Right atrium auricular region (tissue), 2 donors: Measurements from ENCODE around the gene SIAH3. TPM values are rescaled to one million over a fixed set of nuclear protein-coding genes. Genes with fewer than 3 reads are reported as not detected.

Experiments
- DNase-seq: peaks from one replicate; pipeline ENCODE4 v3.0.0-alpha.2; 2019; ENCODE audit warnings: low spot score
- H3K27ac ChIP-seq, 2 donors: fragments of 200-600 bp; sonication (generic); 1 replicate in 1 of 2; 2 replicates in 1 of 2; pipeline ENCODE4 v1.5.1; 2016 to 2019
- H3K27me3 ChIP-seq, 2 donors: fragments of 200-600 bp; sonication (generic); one replicate each; pipeline versions ENCODE4 v1.5.1 to v1.6.0; 2017 to 2019
- H3K36me3 ChIP-seq: fragments of 200-600 bp; sonication (generic); one replicate; pipeline ENCODE4 v1.5.1; 2016
- H3K4me1 ChIP-seq, 2 donors: fragments of 200-600 bp; sonication (generic); one replicate each; pipeline versions ENCODE4 v1.5.1 to v1.6.0; 2017 to 2019
- H3K4me3 ChIP-seq, 2 donors: fragments of 200-600 bp; sonication (generic); 1 replicate in 1 of 2; 2 replicates in 1 of 2; pipeline ENCODE4 v1.5.1; 2017 to 2019; ENCODE audit warnings: mild to moderate bottlenecking in 1 of 2, moderate library complexity in 1 of 2
- H3K9me3 ChIP-seq, 2 donors: fragments of 200-600 bp; sonication (generic); one replicate each; pipeline ENCODE4 v1.5.1; 2019
- CTCF ChIP-seq, 2 donors: fragments of 200-600 bp; sonication (generic); IDR thresholded peaks; one replicate each; pipeline ENCODE4 v1.5.1; 2019; ENCODE audit warnings: antibody characterized with exemption in 2 of 2
- total RNA-seq, 2 donors: library from RNA; depleted of rRNA; stranded (reverse); fragments of >200 nt; gene quantifications; one replicate each; pipeline ENCODE4 v1.1.0, GENCODE V29; 2016

The SIAH3 gene
- total RNA-seq, 2 donors from 2014 or later: not detected

- no peak for TF ChIP-seq CTCF (IDR thresholded peaks at IDR 0.05)
- H3K4me3 ChIP-seq: no peak overlapping the region
- no peaks in the 10 kb centered on the region for H3K9me3 ChIP-seq
- no peak for DNase-seq
- H3K27ac ChIP-seq: no peak overlapping the region
- H3K4me1 ChIP-seq: peaks cover 0 to 7% of the 10 kb centered on the region in 2 donors
- no peaks in the 10 kb centered on the region for H3K27me3 ChIP-seq
- no peaks in the 10 kb centered on the region for H3K36me3 ChIP-seq
Observed at GRCh38 chr13:45828256-45828968, 23.1 kb downstream of the SIAH3 start.

DNA sequence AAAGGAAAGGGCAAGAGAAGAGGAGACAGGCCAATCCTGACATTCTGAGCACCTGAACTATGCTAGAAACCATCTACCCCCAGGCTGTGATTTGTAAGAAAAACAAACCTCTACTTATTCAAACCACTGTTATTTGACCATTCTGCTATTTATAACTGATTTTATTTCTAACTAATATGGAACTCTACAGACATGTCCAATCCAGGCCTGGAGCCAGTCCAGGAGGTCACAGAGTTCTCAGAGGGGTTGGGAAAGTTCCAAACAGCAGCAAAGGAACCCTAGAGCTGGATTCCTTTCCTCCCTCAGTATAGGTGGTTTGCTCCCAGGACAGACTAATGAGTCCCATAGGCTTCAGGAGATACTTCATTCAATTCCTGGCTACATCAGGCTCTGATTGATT is 24.2 kb downstream of the SIAH3 start:
- DNase-seq: no peak
- no peaks in the 10 kb centered on the region for H3K27me3 ChIP-seq
- H3K27ac ChIP-seq: no peak overlapping the region
- no peak for TF ChIP-seq CTCF (IDR thresholded peaks at IDR 0.05)
- H3K4me3 ChIP-seq: no peak overlapping the region
- no peaks in the 10 kb centered on the region for H3K9me3 ChIP-seq
- H3K36me3 ChIP-seq: no peaks in the 10 kb centered on the region
- H3K4me1 ChIP-seq: peaks cover 0 to 7% of the 10 kb centered on the region in 2 donors

- Histone ChIP-seq H3K27me3 (no peaks in the 10 kb centered on the region), H3K27ac (no peak overlapping the region), H3K4me3 (no peak overlapping the region), H3K36me3 (no peaks in the 10 kb centered on the region), H3K4me1 (peaks cover 0 to 7% of the 10 kb centered on the region in 2 donors), H3K9me3 (no peaks in the 10 kb centered on the region)
- DNase-seq: no peak
- no peak for TF ChIP-seq CTCF (IDR thresholded peaks at IDR 0.05)
Observed at GRCh38 chr13:45826731-45827130, 24.8 kb downstream of the SIAH3 start.

GRCh38 chr13:45825387-45825650 is 26.2 kb downstream of the SIAH3 start:
- H3K36me3 ChIP-seq: no peaks in the 10 kb centered on the region
- TF ChIP-seq CTCF (IDR thresholded peaks at IDR 0.05): no peak

GRCh38 chr13:45823583-45823982 is 28.0 kb downstream of the SIAH3 start:
- Histone ChIP-seq H3K9me3 (peaks cover 0 to 1% of the 10 kb centered on the region in 2 donors), H3K36me3 (no peaks in the 10 kb centered on the region), H3K27ac (no peak overlapping the region), H3K4me1 (peaks cover 0 to 7% of the 10 kb centered on the region in 2 donors), H3K27me3 (no peaks in the 10 kb centered on the region), H3K4me3 (no peak overlapping the region)
- DNase-seq: no peak
- TF ChIP-seq CTCF (IDR thresholded peaks at IDR 0.05): no peak

More at GRCh38 chr13:45825387-45825650, 26.2 kb downstream of the SIAH3 start:
- Histone ChIP-seq H3K4me1 (peaks cover 0 to 7% of the 10 kb centered on the region in 2 donors), H3K27me3 (no peaks in the 10 kb centered on the region), H3K27ac (no peak overlapping the region), H3K9me3 (no peaks in the 10 kb centered on the region), H3K4me3 (no peak overlapping the region)
- no peak for DNase-seq

GRCh38 chr13:45821811-45822210 is 29.7 kb downstream of the SIAH3 start:
- Histone ChIP-seq H3K4me1 (no peaks in the 10 kb centered on the region), H3K27me3 (no peaks in the 10 kb centered on the region), H3K9me3 (peaks cover 0 to 6% of the 10 kb centered on the region in 2 donors), H3K4me3 (no peak overlapping the region), H3K27ac (no peak overlapping the region), H3K36me3 (no peaks in the 10 kb centered on the region)
- no peak for DNase-seq
- TF ChIP-seq CTCF (IDR thresholded peaks at IDR 0.05): no peak
